ENCODE data around the gene FAM107A. TPM values are rescaled to one million over a fixed set of nuclear protein-coding genes. Genes with fewer than 3 reads are reported as not detected.

FAM107A gene
- total RNA-seq, 1 donor from 2014 or later: 115 TPM

- no peak overlapping the region for H3K4me3 ChIP-seq
- peaks cover 8% of the 10 kb centered on the region for H3K9me3 ChIP-seq (replicated peaks)
- H3K27me3 ChIP-seq (ENCODE audit: low read depth): no peaks in the 10 kb centered on the region
- H3K4me1 ChIP-seq: peaks cover 53% of the 10 kb centered on the region
- H3K27ac ChIP-seq (replicated peaks): no peak overlapping the region
- DNase-seq: no peak
- no peak for TF ChIP-seq CTCF (IDR thresholded peaks at IDR 0.05; ENCODE audit: borderline replicate concordance)
- intact Hi-C loops (cut with micrococcal nuclease): no loop called here
- no peaks in the 10 kb centered on the region for H3K36me3 ChIP-seq
Measured at GRCh38 chr3:58606693-58607092, 29.5 kb upstream of the FAM107A start.

GRCh38 chr3:58604031-58604430, 26.8 kb upstream of the FAM107A start:
- peaks cover 8% of the 10 kb centered on the region for H3K9me3 ChIP-seq (replicated peaks)
- no peaks in the 10 kb centered on the region for H3K36me3 ChIP-seq
- no peaks in the 10 kb centered on the region for H3K27me3 ChIP-seq (ENCODE audit: low read depth)
- peaks cover 26% of the 10 kb centered on the region for H3K4me1 ChIP-seq
- no peak for TF ChIP-seq CTCF (IDR thresholded peaks at IDR 0.05; ENCODE audit: borderline replicate concordance)
- no peak overlapping the region for H3K4me3 ChIP-seq
- H3K27ac ChIP-seq (replicated peaks): no peak overlapping the region
- intact Hi-C loops (cut with micrococcal nuclease): no loop called here
- no peak for DNase-seq

GRCh38 chr3:58603606-58604005, 26.4 kb upstream of the FAM107A start:
- Histone ChIP-seq H3K4me1 (peaks cover 22% of the 10 kb centered on the region), H3K27me3 (ENCODE audit: low read depth) (no peaks in the 10 kb centered on the region), H3K27ac (replicated peaks) (no peak overlapping the region), H3K4me3 (no peak overlapping the region), H3K9me3 (replicated peaks) (peaks cover 8% of the 10 kb centered on the region), H3K36me3 (no peaks in the 10 kb centered on the region)
- TF ChIP-seq CTCF (IDR thresholded peaks at IDR 0.05; ENCODE audit: borderline replicate concordance): no peak
- intact Hi-C loops (cut with micrococcal nuclease): no loop called here
- no peak for DNase-seq

- H3K36me3 ChIP-seq: no peaks in the 10 kb centered on the region
- H3K9me3 ChIP-seq (replicated peaks): no peaks in the 10 kb centered on the region
- no peak for DNase-seq
- intact Hi-C loops (cut with micrococcal nuclease): no loop called here
- no peak overlapping the region for H3K27ac ChIP-seq (replicated peaks)
- H3K27me3 ChIP-seq (ENCODE audit: low read depth): no peaks in the 10 kb centered on the region
- peaks cover 8% of the 10 kb centered on the region for H3K4me1 ChIP-seq
- H3K4me3 ChIP-seq: no peak overlapping the region
- TF ChIP-seq CTCF (IDR thresholded peaks at IDR 0.05; ENCODE audit: borderline replicate concordance): no peak
Measured at GRCh38 chr3:58597770-58598310, 20.6 kb upstream of the FAM107A start.

- H3K4me1 ChIP-seq: peaks cover 8% of the 10 kb centered on the region
- no peaks in the 10 kb centered on the region for H3K27me3 ChIP-seq (ENCODE audit: low read depth)
- no peaks in the 10 kb centered on the region for H3K9me3 ChIP-seq (replicated peaks)
- H3K36me3 ChIP-seq: no peaks in the 10 kb centered on the region
- no peak overlapping the region for H3K4me3 ChIP-seq
- DNase-seq: no peak
- intact Hi-C loops (cut with micrococcal nuclease): no loop called here
- TF ChIP-seq CTCF (IDR thresholded peaks at IDR 0.05; ENCODE audit: borderline replicate concordance): no peak
- no peak overlapping the region for H3K27ac ChIP-seq (replicated peaks)
Measured at GRCh38 chr3:58596834-58597518, 19.8 kb upstream of the FAM107A start.
